NT2/D1 (cell line): Measurements from ENCODE around the gene YY1AP1.
"Not testable (repeated sequence)": the region's sequence is repeated elsewhere in the genome, so short reads cannot be mapped to it uniquely, and the experiment has no call there.

Experiments used
- DNase-seq: peaks from one replicate; pipeline ENCODE4 v3.0.0-alpha.2; 2011; ENCODE audit warnings: low read depth, low spot score
- H3K27me3 ChIP-seq: 2 replicates; pipeline ENCODE4 v1.6.0; 2011; ENCODE audit warnings: mild to moderate bottlenecking; ENCODE audit not compliant: insufficient read length, insufficient read depth
- H3K36me3 ChIP-seq: 2 replicates; pipeline ENCODE4 v1.6.1; 2011; ENCODE audit warnings: mild to moderate bottlenecking, low read length, mixed read lengths; ENCODE audit not compliant: insufficient read depth, insufficient read length
- H3K4me1 ChIP-seq: 2 replicates; pipeline ENCODE4 v1.5.1; 2011; ENCODE audit not compliant: insufficient read depth, insufficient read length
- H3K4me3 ChIP-seq: 2 replicates; pipeline ENCODE4 v1.5.1; 2011; ENCODE audit warnings: low read depth; ENCODE audit not compliant: insufficient read length
- H3K9ac ChIP-seq: 2 replicates; pipeline ENCODE4 v1.6.0; 2011; ENCODE audit warnings: low read depth; ENCODE audit not compliant: insufficient read length
- H3K9me3 ChIP-seq: 2 replicates; pipeline ENCODE4 v1.5.1; 2011; ENCODE audit warnings: mild to moderate bottlenecking, low read length; ENCODE audit not compliant: insufficient read depth
- SUZ12 ChIP-seq: IDR thresholded peaks from 2 replicates; pipeline ENCODE4 v1.6.1; 2011; ENCODE audit not compliant: insufficient read length, insufficient read depth; ENCODE audit errors: extremely low read depth
- YY1 ChIP-seq: IDR thresholded peaks from 2 replicates; pipeline ENCODE4 v1.6.1; 2011; ENCODE audit not compliant: insufficient read length, insufficient read depth
- ZNF274 ChIP-seq: IDR thresholded peaks from 2 replicates; pipeline ENCODE4 v1.6.1; 2011; ENCODE audit warnings: mild to moderate bottlenecking, low read depth, low read length

YY1AP1 gene

GRCh38 chr1:155678027-155678426 is 10.5 kb downstream of the YY1AP1 start:
- H3K4me1 ChIP-seq = no peaks in the 10 kb centered on the region
- H3K27me3 ChIP-seq = no peaks in the 10 kb centered on the region
- DNase-seq = no peak
- H3K4me3 ChIP-seq = no peak overlapping the region
- no peaks in the 10 kb centered on the region for H3K9me3 ChIP-seq
- H3K36me3 ChIP-seq = peaks cover 75% of the 10 kb centered on the region
- TF ChIP-seq YY1 = no peak
- TF ChIP-seq SUZ12 = no peak
- TF ChIP-seq ZNF274 = no peak
- H3K9ac ChIP-seq = no peak overlapping the region

- Histone ChIP-seq H3K4me3 (no peak overlapping the region), H3K9ac (no peak overlapping the region), H3K4me1 (no peaks in the 10 kb centered on the region), H3K36me3 (peaks cover 94% of the 10 kb centered on the region), H3K9me3 (no peaks in the 10 kb centered on the region), H3K27me3 (no peaks in the 10 kb centered on the region)
- no peak for DNase-seq
- no peak for TF ChIP-seq YY1
- no peak for TF ChIP-seq ZNF274
- TF ChIP-seq SUZ12 = no peak
Observed at GRCh38 chr1:155673003-155673402, 15.6 kb downstream of the YY1AP1 start.

- Histone ChIP-seq H3K9me3 (no peaks in the 10 kb centered on the region), H3K4me1 (no peaks in the 10 kb centered on the region), H3K4me3 (no peak overlapping the region), H3K36me3 (peaks cover 94% of the 10 kb centered on the region), H3K9ac (no peak overlapping the region), H3K27me3 (no peaks in the 10 kb centered on the region)
- DNase-seq = no peak
- TF ChIP-seq SUZ12 (no peak), ZNF274 (no peak)
Observed at GRCh38 chr1:155671750-155672149, 16.8 kb downstream of the YY1AP1 start.

GRCh38 chr1:155669233-155670162 is 19.1 kb downstream of the YY1AP1 start:
- no peaks in the 10 kb centered on the region for H3K27me3 ChIP-seq
- DNase-seq = no peak
- H3K9me3 ChIP-seq = no peaks in the 10 kb centered on the region
- H3K9ac ChIP-seq = no peak overlapping the region
- no peaks in the 10 kb centered on the region for H3K4me1 ChIP-seq
- TF ChIP-seq YY1 = no peak
- TF ChIP-seq ZNF274 = no peak
- no peak for TF ChIP-seq SUZ12
- no peak overlapping the region for H3K4me3 ChIP-seq
- peaks cover 91% of the 10 kb centered on the region for H3K36me3 ChIP-seq

GRCh38 chr1:155661239-155661638 is 27.3 kb downstream of the YY1AP1 start:
- H3K9me3 ChIP-seq, H3K9ac ChIP-seq, H3K27me3 ChIP-seq, DNase-seq, H3K4me3 ChIP-seq, H3K4me1 ChIP-seq: not testable (repeated sequence)
- H3K36me3 ChIP-seq = peaks cover 77% of the 10 kb centered on the region

GRCh38 chr1:155657463-155657862 is 31.1 kb downstream of the YY1AP1 start:
- Histone ChIP-seq H3K4me1 (no peaks in the 10 kb centered on the region), H3K36me3 (peaks cover 42% of the 10 kb centered on the region), H3K9me3 (no peaks in the 10 kb centered on the region; the same call in 1 of the 2 replicates), H3K9ac (no peak overlapping the region), H3K27me3 (no peaks in the 10 kb centered on the region), H3K4me3 (no peak overlapping the region)
- DNase-seq = no peak
- TF ChIP-seq YY1 (no peak), SUZ12 (no peak), ZNF274 (no peak)

GRCh38 chr1:155652951-155653350 is 35.6 kb downstream of the YY1AP1 start:
- TF ChIP-seq ZNF274 = no peak
- TF ChIP-seq SUZ12 = no peak
- TF ChIP-seq YY1 = no peak
- H3K27me3 ChIP-seq = no peaks in the 10 kb centered on the region
- peaks cover 13% of the 10 kb centered on the region for H3K9me3 ChIP-seq
- H3K36me3 ChIP-seq = no peaks in the 10 kb centered on the region
- H3K4me3 ChIP-seq = no peak overlapping the region
- H3K9ac ChIP-seq = no peak overlapping the region
- no peak for DNase-seq
- no peaks in the 10 kb centered on the region for H3K4me1 ChIP-seq
